Stromal cell of bone marrow (primary cell): Measurements from ENCODE around the gene MOB3A.

Experiments used
- DNase-seq: peaks from one replicate; pipeline ENCODE4 v3.0.0-alpha.2; 2012; ENCODE audit warnings: low read depth

Gene MOB3A

DNA sequence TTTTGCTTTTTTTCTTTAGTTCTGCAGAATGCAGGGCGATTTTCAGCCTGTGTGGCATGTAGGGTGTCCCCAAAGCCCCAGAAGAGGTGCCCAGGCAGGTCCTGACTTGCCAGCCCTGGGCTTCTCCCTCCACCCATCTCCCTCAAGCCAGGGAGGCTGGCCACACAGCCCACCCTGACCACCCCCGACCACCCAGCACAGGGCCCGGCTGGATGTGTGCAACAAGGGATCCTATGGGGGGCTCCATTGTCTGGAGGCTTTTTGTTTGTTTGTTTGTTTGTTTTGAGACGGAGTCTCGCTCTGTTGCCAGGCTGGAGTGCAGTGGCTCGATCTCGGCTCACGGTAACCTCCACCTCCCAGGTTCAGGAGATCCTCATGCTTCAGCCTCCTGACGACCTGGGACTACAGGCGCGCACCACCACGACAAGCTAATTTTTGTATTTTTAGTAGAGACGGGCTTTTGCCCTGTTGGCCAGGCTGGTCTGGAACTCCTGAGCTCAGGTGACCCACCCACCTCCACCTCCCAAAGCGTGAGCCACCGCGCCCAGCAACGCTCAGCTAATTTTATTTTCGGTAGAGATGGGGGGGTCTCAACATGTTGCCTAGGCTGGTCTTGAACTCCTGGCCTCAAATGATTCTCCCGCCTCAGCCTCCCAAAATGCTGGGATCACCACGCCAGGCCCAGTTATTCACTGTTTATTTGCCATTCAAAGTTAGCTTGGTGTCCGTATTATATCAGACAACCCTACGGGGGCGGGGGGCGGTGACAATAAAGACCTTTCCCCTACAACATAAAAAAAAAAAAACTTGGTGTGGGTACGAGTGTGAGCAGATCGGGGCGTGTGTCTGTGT lies 37.3 kb downstream of the MOB3A start:
- no peak for DNase-seq

DNA sequence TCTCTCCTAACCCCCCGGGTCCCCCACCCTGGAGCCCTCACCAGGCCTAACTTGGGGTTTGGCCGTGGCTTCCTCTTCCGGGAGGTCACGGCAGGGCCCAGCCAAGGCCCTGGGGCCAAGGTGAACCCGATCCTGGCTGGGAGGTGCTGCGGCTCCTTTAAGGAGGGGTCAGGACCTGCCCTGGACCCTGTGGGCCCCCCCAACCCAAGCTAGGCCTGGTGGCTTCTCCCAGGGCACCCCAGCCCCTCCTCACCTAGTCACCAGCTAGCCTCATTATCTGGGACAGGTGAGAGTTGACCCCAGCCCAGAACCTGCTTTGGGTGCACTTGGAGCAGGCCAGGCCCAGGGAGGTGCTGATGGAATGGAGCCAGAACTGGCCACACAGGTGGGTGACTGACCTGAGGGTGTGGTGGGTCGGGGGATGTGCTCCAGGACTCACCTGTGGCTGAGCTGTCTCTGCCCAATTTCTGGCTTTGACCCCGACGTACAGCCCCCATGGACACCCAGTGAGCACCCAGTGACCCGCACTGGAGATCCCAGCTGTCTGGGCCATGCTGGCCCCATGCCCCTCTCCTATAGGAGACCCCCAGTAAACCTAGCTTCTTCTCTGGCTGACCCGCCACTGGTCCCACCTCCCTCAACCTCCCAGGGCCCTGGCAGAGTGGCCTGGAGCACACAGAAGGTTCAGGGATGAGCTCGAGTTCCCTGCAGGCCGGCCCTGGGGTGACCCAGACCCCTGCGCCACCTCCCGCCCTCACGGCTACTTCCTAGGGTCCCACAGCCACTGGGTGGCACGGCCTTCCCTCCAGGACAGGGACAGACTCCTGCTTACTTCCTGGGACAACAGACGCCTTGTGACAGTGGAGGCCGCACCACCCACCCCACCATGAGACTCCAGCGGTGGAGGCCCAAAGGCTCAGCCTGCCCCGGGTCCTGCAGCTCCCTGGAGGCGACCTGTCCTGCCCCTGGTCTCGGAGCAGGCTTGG lies 38.3 kb downstream of the MOB3A start:
- DNase-seq = no peak

DNA sequence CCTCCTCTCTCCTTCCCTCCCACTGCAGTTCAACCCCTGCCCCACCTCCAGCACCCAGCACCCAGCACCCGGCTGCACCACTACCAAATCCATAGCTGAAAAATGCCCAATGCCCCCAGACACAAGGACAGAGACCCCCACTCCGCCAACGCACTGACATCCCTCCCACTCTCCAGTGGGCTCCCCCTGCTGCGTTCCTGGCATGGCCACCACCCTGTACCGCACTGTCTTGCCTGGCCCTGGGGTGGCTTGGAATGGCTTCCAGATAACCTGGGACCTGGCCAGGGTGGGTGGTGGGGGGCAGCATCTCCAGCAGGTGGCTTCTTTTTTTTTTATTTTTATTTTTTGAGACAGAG lies 39.3 kb downstream of the MOB3A start:
- no peak for DNase-seq

DNA sequence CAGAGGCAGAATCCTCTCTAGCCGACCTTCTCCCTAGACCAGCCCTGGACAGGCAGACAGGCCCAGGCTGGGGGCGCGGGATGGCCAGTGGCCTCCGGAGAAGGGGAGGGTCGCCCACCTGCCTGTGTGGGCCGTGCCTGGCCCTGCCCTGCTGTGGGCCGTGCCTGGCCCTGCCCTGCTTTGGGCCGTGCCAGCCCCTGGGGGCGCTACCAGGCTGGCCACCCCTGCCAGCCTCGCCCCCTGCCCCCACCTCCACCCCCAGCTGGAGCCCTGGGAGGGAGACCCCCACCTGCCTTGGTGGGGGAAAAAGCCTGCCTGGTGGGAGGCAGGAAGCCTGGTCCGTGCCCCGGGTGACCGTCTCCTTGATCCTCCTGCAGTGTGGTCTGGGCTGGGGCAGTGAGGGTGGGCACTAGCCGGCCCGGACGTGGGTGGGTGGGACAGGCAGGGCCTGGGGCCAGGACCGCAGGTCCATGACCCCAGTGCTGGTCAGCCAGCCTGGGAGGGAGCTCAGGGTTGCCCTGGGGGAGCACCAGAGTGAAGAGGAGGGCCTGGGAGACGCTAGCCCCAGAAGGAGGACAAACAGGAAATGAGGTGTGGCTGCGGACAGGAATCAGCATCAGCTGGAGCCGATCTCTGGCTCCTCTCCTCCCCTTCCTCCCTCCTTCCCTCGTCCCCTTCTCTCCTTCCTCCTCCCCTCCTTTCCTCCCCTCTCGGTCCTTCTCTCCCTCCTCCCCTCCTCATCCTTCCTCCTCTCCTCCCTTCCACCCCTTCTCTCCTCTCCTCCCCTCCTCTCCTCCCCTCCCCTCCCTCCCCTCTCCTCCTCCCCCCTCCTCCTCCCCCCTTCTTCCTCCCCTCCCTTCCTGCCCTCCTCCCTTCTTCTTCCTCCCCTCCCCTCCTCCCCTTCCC lies 39.9 kb downstream of the MOB3A start:
- DNase-seq = peak; percentile 47

DNA sequence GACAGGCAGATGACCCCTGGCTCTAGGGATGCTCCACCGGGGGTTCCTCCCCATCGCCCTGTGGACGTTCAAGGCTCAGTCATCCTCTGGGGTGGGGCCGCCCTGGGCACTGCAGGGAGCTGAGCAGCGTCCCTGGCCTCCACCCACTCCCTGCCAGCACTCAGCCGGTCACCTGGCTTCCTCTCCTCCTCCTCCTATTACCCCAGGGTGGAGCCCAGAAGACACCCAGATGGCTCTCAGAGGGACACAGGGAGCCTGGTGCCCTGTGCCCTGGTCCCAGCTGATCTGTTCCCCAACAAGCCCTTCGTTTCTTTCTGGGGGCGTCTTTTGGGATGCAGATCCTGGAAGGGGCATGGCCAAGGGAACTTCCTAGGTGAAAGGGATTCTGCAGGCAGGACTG lies 41.4 kb downstream of the MOB3A start:
- no peak for DNase-seq

DNA sequence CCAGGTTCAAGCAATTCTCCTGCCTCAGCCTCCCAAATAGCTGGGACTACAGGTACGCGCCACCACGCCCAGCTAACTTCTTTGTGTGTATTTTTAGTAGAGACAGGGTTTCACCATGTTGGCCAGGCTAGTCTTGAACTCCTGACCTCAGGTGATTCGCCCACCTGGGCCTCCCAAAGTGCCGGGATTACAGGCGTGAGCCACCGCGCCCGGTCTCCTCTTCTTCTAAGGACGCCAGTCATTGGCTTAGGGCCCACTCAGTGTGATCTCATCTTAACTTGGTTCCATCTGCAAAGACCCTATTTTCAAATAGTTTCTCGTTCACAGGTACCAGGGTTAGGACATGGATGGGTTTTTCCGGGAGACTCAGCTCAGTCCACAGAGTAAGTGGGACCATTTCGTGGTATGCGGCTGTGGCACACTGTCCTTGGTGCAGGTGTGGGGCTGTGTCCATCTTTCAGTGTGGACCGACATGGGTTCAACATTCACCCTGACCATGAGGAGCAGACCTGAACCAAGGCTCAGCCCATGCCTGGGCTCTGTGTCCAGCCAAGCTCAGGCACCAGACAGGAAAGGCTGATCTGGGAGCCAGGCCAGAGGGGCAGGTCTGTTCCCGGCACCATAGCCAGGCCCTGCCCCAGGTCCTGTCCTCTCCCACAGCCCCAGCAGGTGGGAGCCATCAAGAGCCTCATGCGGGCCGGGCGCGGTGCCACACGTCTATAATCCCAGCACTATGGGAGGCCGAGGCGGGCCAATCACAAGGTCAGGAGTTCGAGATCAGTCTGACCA lies 42.3 kb downstream of the MOB3A start:
- no peak for DNase-seq

DNA sequence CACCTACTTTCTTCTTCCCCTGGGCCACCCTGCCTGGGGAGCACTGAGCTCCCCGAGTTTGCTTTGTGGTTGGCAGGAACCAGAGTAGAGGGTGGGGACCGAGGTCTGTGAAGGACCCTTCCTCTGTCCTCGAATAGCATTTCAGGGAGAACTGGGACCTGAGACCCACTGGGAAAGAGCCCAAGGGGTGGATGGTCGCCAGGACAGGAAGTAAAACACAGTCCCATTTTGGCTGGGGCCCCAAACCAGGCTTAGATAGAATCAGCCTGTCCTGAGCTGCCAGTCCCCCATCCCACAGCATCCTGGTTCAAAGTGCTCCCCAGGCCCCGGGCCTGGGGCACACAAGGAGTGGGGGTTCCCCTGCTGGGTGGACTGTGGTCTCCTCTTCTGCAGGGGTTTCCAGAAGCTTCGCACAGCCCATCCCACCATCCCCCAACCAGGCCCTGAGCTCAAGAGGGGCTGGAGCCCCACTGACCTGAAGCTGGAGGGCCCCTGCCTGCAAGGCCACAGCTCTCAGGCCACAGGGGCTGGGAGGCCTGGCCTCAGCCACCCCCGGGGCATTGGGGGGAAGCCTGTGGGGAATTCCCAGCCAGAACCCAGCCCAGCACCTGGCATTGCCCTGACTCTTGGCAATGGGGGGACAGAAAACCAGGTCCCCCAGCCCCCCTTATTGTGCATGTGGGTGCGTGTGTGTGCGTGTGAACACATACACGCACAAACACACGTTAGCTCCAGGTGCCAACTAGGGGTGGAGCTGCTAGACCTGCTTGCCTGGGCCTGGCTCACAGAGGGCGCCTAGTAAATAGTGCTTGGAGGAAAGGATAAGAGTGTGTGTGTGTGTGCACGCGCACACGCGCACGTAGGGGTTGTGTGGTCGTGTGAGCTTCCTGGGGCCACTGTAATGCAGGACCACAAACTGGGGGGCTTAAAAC lies 44.1 kb downstream of the MOB3A start:
- no peak for DNase-seq

DNA sequence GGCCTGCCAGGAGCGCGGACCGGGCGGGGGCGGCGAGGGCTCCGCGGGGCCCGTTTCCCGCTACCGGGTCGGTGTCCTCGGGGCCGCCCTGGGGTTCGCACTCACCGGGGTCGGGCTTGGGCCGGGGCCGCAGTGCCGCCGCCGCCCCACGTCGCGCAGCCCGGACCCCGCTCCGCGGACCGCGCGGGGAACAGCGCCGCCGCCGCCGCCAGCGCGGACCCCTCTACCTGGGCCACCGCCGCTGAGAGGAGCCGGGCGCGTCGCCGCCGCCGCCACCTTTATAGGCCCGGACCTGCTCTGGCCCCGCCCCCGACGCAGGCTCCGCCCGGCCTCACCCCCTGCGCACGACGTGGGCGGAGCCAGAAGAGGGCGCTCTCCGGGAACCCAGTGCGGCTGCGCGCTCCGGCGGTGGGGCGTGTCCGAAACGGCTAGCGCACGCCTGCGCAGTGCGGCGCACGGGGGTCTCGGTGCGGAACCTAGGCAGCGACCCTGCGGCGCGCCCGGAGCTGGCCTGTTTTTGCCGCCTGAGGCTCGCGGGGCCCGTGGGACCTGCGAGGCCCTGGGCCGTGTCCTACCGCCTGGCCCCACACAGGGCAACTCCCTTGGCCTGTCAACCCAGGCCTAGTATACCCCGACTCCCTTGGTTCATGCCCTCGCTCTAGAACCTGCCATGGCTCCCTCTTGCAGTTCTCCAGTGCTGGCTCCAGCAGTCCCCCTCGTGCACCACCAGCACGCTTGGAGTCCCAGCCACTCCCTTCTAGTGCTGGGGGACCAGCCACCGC lies 44.9 kb downstream of the MOB3A start, which contains the start of gene MKNK2:
MKNK2 (minus strand) TSS at position 254 of the 782 bp plus-strand sequence. CDS start 393 bp downstream, outside the sequence.
- DNase-seq = peak; percentile 58

DNA sequence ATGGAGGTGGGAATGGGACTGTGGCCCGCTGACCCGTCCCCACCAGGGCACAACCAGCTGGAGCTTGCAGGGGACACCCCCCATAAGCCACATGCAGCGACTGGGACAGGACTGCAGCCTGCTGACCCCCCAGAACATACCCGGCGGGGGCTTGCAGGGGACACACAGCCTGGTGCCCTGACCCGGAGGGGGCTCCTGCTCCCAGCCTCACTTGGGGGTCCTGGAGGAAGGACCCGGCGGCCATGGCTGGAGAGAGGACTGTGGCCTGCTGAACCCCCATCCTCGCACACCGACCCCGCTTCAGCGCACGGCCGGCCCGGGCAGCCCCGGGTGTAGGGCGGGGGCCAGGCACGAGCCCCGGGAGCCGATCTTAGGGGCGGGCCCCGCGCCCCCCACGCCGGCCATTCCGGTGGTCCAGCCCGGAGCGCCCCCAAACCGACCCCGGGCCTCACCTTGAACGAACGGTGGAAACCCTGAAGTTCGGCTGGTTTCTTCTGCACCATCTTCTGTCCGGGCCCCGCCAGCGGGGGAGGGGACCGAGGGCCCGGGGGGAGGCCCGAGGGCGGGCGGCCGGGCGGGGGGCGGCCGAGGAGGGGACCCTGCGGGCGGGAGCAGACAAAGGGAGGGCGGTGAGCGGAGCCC lies 45.7 kb downstream of the MOB3A start:
- no peak for DNase-seq

DNA sequence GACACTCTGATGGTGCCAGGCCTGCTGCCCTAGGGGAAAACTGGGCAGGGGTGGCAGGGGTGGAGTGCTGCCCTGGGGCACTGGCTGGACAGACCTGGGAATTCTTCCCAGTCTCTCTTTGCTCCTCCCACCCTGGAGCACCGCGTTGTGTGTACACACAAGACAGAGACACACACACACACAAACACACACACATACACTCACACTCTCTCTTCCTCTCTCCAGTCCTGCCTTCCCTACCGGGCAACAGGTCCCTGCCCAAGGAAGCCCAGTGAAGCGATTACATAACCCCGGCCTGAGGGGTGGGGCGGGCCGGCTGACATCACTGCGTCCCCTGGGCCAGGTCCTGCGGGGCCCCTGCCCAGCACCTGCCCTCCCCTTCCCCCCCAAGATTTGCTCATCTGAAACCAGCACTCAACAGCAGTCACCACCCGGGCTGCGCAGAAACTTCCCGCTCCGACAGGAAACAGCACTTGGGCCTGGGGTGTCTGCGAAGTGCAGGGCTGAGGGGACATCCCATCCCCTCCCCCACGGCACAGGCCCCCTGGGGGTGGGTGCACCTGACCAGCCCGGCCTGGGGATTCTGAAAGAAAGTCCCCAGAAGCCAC lies 46.3 kb downstream of the MOB3A start:
- DNase-seq = peak; percentile 38

DNA sequence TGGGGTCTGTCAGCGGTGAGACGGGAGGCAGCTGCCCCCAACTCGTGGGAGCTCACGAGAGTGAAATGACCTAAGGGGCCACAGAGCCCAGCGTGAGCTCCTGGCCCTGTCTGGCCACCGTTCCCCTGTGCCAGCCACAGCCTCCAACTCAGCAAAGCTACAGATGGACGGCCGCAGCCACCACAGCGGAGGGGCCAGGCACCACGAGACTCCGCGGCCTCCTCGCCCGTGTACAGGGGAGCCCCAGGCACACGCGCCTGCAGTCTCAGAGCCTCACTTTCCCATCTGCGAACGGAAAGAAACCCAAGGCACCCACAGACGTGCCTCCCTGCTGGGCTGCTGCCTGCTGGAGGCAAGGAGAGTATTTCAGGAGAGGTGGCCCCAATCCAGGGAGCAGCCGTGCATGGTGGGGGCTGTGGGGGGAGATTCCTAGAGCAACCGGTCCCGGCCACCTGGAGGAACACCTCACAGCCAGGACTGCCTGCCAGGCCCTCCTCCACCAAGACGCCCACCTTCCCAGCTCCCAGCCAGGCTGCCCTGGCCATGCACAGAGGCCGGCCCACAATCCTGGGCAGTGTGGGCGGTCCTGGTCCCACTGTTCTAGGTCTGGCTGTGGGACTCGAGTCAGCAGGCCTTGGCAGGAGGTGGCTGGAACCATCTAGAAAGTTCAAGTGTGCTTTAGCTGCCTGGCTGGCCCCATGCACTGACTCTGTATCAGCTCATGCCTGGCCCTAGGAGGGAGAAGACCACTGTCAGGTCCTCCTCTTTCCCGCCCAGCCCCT lies 47.0 kb downstream of the MOB3A start:
- no peak for DNase-seq

DNA sequence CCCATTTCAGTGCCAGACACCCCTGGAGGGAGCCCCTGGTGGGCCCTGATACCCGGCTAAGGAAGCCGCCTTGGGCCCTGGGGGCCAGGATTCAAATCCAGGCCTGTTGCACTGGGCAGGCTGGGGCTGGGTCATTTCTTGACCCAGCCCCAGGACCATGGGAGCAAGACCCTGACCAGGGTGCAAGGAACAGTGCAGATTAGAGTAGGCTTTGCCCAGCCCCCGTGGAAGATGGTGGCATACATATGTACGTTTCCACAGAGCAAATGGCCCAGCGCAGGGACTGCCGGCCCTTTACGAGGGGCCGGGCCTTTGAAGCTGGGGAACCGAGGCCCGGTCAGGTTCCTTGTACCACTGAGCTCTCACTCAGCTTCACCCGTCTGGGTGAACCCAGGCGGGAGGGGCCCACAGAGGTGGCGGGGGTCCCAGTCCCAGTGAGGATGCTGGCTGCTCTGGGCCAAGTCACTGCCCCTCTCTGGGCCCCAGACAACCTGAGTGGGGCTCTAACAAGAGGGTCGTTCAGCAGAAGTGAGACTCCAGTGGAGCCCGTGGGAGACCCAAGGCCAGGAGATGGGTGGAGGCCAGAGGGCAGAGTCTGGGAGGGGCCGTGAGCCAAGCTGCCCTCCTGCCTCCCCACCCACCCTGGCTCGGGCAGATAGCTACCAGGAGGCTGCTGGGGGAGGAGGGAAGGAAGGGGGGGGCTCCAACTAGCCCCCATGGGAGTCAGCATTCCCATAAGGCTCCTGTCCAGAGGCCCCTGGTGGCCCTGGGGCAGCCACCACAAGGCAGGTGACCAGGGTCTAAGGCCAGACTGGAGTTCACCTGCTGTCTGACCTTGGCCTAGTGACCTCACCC lies 47.8 kb downstream of the MOB3A start:
- DNase-seq = no peak

DNA sequence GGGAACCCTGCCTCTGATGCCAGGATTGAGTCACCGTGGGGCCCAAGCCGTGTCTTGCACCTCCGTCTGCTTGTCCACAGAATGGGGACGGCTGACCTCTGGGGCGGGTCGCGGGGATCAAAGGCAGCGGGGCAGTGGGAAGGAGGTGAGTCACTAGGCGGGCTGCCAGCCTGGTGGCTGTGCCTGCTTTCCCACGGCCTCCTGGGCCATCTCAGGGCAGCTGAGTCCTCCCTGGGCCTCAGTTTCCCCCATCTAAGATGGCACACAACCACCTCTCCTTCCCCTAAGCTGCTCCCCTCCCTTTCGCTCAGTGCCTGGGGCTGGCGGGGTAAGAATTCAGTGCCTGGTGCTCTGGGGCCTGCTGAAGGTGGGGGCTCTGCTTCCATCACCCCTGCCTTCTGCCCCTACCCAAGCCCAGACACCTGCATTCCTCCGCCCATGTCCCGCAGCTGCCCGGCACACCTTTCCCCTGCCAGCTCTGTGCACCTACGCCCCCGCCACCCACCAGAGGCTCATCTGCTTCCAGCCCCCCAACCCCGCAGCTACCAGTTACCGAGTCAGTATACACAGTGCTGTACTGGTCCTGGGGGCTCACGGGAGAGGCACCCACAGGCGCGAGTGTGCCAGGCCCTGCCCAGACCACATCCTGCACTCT lies 48.5 kb downstream of the MOB3A start:
- no peak for DNase-seq

DNA sequence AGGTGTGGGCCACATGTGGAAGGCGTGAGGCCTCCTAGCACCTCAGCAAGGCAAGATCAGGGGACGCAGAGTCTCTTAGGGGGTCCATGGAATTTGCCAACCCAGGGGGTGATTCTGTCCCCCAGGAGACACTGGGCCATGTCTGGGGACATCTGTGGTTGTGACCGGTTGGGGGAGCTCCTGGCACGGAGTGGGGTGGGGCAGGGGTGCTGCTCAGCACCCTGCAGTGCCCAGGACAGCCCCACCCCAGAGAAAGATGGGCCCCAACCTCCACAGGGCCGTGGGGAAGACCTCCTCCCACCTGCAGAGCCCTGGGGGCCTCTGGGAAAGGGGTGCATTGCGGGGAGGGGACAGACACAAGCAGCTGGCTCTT lies 49.1 kb downstream of the MOB3A start:
- DNase-seq = no peak

DNA sequence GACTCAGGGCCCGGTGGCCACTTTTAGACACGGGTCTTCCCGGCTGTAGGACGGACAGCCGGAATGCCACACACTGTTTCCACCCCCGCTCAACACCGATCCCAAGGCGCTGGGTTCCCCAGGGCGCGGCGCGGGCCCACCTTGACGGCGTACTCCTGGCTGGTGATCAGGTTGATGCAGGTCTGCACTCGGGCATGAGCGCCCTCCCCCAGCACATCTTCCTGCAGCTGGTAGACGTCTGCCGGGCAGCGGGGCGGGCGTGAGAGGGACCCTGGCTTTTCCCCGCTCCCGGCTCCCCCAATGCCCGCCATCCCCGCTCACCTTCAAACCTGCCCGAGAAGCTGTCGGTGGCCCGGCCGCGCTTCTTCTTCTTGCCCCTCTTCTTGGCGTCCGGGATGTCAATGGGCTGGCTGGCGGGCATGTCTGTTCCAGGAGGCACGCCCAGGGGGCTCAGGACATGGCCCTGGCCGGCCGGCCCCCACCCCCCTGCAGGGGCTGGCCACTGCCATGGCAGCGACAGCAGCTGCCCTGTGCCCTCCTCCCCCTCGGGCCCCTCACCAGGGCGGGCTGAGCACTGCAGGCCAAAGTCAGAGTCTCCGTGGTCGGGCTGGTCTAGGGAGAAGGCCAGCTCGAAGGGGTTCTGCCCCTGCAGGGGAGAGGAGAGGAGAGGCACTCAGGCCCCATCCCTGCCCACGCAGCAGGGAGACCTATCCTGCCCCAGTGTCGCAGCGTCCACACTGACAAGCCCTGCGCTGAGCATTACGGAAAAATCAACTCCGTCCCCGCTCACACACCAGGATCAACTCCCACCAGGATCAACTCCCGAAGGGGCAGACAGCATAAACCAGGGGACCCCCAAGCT lies 49.8 kb downstream of the MOB3A start:
- no peak for DNase-seq
